ENCODE results near the gene OR10Z1.

OR10Z1 gene, protein sequence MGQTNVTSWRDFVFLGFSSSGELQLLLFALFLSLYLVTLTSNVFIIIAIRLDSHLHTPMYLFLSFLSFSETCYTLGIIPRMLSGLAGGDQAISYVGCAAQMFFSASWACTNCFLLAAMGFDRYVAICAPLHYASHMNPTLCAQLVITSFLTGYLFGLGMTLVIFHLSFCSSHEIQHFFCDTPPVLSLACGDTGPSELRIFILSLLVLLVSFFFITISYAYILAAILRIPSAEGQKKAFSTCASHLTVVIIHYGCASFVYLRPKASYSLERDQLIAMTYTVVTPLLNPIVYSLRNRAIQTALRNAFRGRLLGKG

GRCh38 chr1:158604968-158605367 lies at the start of gene OR10Z1:
Gene OR10Z1 (plus strand): TSS chr1:158605268. CDS start chr1:158606439, 1,171 bp downstream.
- H3K4me3 ChIP-seq (replicated peaks in 1 of 2; ENCODE audit: low read depth in 2 of 2, low read length in 2 of 2), result no peak within 1 kb of the TSS

GRCh38 chr1:158559696-158560095 lies 45.4 kb upstream of the OR10Z1 start:
- no peak overlapping the region for H3K4me3 ChIP-seq (replicated peaks in 1 of 2; ENCODE audit: low read depth in 2 of 2, low read length in 2 of 2)
- no peak for DNase-seq (ENCODE audit: low read depth in 2 of 2)
- TF ChIP-seq CTCF (IDR thresholded peaks at IDR 0.05; ENCODE audit: low read depth, low read length), result no peak

More at GRCh38 chr1:158604968-158605367, at the start of gene OR10Z1:
- DNase-seq (ENCODE audit: low read depth in 2 of 2), result no peak
- TF ChIP-seq CTCF (IDR thresholded peaks at IDR 0.05; ENCODE audit: low read depth, low read length), result no peak

GRCh38 chr1:158563853-158564252 lies 41.2 kb upstream of the OR10Z1 start:
- no peak for DNase-seq (ENCODE audit: low read depth in 2 of 2)
- no peak for TF ChIP-seq CTCF (IDR thresholded peaks at IDR 0.05; ENCODE audit: low read depth, low read length)
- no peak overlapping the region for H3K4me3 ChIP-seq (replicated peaks in 1 of 2; ENCODE audit: low read depth in 2 of 2, low read length in 2 of 2)

GRCh38 chr1:158564608-158565007 lies 40.5 kb upstream of the OR10Z1 start:
- DNase-seq (ENCODE audit: low read depth in 2 of 2), result no peak
- H3K4me3 ChIP-seq (replicated peaks in 1 of 2; ENCODE audit: low read depth in 2 of 2, low read length in 2 of 2), result no peak overlapping the region
- TF ChIP-seq CTCF (IDR thresholded peaks at IDR 0.05; ENCODE audit: low read depth, low read length), result no peak

DNA sequence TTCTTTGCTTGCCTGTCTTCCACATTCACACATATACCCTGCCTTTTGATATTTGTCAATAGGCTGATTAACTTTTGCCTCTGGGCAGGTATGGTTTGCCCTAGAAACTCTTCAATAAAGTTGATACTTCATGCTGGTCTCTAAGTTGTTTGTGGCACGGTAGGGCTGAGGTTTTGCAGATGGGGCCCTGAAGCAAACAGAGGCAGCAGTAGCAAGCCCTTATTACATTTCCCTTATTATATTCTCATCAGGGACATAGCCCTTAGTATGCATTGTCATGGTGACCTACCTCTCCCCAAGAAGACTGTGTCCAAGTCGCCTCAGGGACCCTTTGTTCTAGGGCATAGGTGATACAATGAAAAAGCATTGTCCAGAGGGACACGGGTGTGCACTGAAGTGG lies 34.6 kb upstream of the OR10Z1 start, which contains the start of gene OR6P1:
Gene OR6P1, minus strand, starts transcription at position 101 of the 400 bp plus-strand sequence. CDS start 6,976 bp downstream, outside the sequence.
- no peak for TF ChIP-seq CTCF (IDR thresholded peaks at IDR 0.05; ENCODE audit: low read depth, low read length)
- no peak for DNase-seq (ENCODE audit: low read depth in 2 of 2)
- no peak within 1 kb of the TSS for H3K4me3 ChIP-seq (replicated peaks in 1 of 2; ENCODE audit: low read depth in 2 of 2, low read length in 2 of 2)

DNA sequence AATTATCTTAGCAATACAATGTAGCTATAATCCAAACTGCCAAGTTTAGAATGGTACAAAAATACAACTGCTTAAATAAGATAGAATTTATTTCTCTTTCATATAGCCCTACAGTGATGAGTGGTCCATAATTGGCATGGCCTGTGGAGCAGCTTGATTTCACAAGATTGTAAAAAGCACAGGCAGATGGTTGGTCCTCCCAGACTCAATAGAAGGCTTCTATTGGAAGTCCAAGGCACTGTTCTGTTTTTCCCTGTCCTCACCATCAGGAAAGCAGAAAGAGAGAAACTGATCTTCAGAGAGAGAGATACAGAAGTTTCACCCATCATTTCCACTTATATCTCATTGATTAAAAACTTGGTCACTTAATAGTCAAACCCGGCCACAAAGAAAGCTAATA lies 32.8 kb upstream of the OR10Z1 start:
- DNase-seq (ENCODE audit: low read depth in 2 of 2), result no peak
- no peak for TF ChIP-seq CTCF (IDR thresholded peaks at IDR 0.05; ENCODE audit: low read depth, low read length)
- H3K4me3 ChIP-seq (replicated peaks in 1 of 2; ENCODE audit: low read depth in 2 of 2, low read length in 2 of 2), result no peak overlapping the region
